T-helper 17 cell (primary cell): Measurements from ENCODE around the gene ROR1. TPM values are rescaled to one million over a fixed set of nuclear protein-coding genes. Genes with fewer than 3 reads are reported as not detected.

ENCODE experiments used
- ATAC-seq: fragments of 150-1000 bp; cut with Tn5 transposase; 2 replicates; pipeline ENCODE4 v1.10.0; 2021; ENCODE audit warnings: mild to moderate bottlenecking, moderate library complexity
- DNase-seq, 3 donors: peaks; one replicate each; pipeline versions ENCODE4 v3.0.0 to v3.0.0-alpha.2; 2020 to 2021
- H3K9me3 ChIP-seq: one replicate; pipeline ENCODE4 v1.7.0; 2013; ENCODE audit warnings: low read length, mild to moderate bottlenecking; ENCODE audit not compliant: control insufficient read depth, poor library complexity, severe bottlenecking
- H3K27ac Mint-ChIP-seq: one replicate; pipeline ENCODE4 v1.8.0; 2022; ENCODE audit warnings: mild to moderate bottlenecking, moderate library complexity, mixed read lengths
- H3K27me3 Mint-ChIP-seq: one replicate; pipeline ENCODE4 v1.8.0; 2022; ENCODE audit warnings: mixed read lengths
- H3K36me3 Mint-ChIP-seq: one replicate; pipeline ENCODE4 v1.8.0; 2022; ENCODE audit warnings: low read depth, mixed read lengths
- H3K4me1 Mint-ChIP-seq: one replicate; pipeline ENCODE4 v1.8.0; 2022; ENCODE audit warnings: mild to moderate bottlenecking, mixed read lengths
- H3K4me3 Mint-ChIP-seq: one replicate; pipeline ENCODE4 v1.8.0; 2022; ENCODE audit warnings: mild to moderate bottlenecking, moderate library complexity, mixed read lengths
- total RNA-seq, 4 donors: library from RNA in 2 of 4; stranded (reverse) in 2 of 4; gene quantifications; one replicate each; pipeline ENCODE4 v1.2.3 and lab custom pipeline; 2022 to 2026

Gene ROR1
- total RNA-seq, 2 donors from 2014 or later, result not detected

DNA sequence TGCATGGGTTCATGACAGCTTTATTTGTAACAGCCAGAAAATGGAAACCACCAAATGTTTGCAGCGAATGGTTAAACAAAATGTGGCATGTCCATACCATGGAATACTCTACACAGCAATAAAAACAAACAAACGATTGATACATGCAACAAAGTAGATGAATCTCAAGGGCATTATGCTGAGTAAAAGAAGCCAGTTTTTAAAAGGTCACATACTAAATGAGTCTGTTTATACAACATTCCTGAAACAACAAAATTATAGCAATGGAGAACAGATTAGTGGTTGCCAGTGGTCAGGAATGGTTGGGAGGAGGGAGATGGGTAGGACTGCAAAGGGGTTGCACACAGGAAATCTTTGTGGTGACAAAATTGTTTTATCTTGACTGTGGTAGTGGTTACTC is 227.2 kb downstream of the ROR1 start:
- no peaks in the 10 kb centered on the region for H3K9me3 ChIP-seq
- Mint-ChIP-seq H3K4me1 (no peaks in the 10 kb centered on the region), H3K4me3 (no peak overlapping the region), H3K36me3 (no peaks in the 10 kb centered on the region), H3K27ac (no peak overlapping the region), H3K27me3 (peaks cover 34% of the 10 kb centered on the region)
- DNase-seq (no peak), ATAC-seq (no peak)

DNA sequence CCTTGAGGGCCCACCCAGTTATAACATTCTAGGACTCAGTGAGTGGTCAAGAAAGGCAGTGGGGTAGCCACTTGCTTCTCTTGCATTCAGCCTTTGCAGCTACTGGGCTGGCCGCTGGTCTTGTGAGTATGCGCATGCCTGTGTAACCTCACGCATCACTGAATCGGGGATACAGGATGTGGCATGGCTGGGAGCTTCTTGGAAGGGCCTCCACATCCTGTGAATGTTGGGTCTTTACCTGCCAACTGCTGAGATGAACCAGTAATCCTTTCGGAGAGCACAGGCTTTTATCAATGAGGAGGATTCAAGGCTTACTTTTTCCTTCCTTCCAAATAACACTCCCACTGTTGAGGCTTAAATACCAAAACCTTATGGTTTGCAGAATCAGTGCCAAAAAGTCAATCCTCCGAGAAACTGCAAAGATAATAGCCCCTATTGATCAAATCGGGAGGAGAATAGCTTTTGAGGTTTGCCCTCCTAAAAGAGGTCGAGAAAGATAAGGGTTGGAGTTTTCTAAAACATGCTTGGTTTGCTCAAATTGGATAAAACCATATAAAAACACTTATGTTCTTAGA is 230.7 kb downstream of the ROR1 start:
- H3K27ac Mint-ChIP-seq, result no peak overlapping the region
- ATAC-seq, result no peak
- no peaks in the 10 kb centered on the region for H3K36me3 Mint-ChIP-seq

DNA sequence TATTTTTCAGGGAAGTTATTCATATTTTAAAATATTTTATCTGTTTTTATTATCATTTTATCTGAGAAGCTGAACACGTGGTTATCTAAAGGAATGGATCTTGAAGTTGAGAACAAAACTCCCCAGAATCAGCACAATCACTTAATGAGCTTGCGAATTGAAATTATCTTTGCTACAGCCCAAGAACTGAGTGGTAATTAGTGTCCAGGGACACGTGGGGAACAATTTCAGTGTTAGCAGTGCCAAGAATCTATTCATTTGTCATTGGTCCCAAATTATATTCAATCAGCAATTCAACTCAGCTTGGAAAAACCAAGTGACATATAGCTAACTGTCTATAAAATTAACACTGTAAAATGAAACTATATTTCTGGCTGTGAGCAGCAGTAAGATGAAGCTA is 232.0 kb downstream of the ROR1 start:
- H3K27me3 Mint-ChIP-seq, result peaks cover 22% of the 10 kb centered on the region
- H3K27ac Mint-ChIP-seq, result no peak overlapping the region
- H3K4me1 Mint-ChIP-seq, result no peaks in the 10 kb centered on the region
- no peaks in the 10 kb centered on the region for H3K9me3 ChIP-seq
- DNase-seq (no peak), ATAC-seq (no peak)
- no peaks in the 10 kb centered on the region for H3K36me3 Mint-ChIP-seq
- no peak overlapping the region for H3K4me3 Mint-ChIP-seq

More for the DNA sequence above, 230.7 kb downstream of the ROR1 start:
- no peak for DNase-seq
- no peaks in the 10 kb centered on the region for H3K9me3 ChIP-seq
- H3K27me3 Mint-ChIP-seq, result peaks cover 22% of the 10 kb centered on the region
- H3K4me1 Mint-ChIP-seq, result no peaks in the 10 kb centered on the region
- H3K4me3 Mint-ChIP-seq, result no peak overlapping the region

DNA sequence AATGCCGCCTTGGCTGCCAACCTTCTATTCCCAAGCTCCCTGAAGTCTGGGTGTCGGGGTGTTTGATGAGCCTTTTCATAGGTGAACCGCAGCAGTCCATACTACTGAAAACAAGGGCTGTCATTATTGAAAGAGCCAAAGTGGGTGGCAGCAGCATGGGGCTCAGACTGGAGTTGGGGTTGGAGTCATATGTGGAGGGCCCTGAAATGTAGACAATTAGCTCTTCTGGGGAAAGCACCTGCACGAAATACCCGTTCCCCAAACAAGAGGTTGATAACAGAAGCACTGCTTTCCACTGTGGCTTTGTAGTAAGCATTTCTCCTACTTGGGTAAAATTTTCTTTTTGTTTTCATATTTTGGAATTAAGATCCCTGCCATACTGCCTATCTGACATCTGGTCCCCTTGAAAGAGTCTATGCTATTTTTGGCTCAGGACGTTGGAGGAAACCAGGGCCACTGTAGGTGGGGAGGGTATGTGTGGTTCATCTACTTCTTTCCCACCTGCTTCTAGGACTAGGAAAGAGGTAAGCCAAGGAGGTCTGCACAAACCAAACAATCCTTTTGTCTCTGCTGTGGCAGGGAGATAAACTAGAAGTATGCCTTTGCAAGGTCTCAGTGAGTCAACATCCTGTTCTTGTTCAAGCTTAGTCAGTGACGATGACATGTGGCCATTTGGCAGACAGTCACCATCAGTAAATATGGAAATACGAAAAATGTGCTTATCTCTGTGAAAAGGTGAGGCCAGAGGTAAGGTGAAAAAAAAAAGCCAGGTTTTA is 232.6 kb downstream of the ROR1 start:
- ATAC-seq (no peak), DNase-seq (no peak)
- peaks cover 22% of the 10 kb centered on the region for H3K27me3 Mint-ChIP-seq
- no peaks in the 10 kb centered on the region for H3K4me1 Mint-ChIP-seq
- H3K9me3 ChIP-seq, result no peaks in the 10 kb centered on the region
- H3K4me3 Mint-ChIP-seq, result no peak overlapping the region
- no peak overlapping the region for H3K27ac Mint-ChIP-seq
- H3K36me3 Mint-ChIP-seq, result no peaks in the 10 kb centered on the region

DNA sequence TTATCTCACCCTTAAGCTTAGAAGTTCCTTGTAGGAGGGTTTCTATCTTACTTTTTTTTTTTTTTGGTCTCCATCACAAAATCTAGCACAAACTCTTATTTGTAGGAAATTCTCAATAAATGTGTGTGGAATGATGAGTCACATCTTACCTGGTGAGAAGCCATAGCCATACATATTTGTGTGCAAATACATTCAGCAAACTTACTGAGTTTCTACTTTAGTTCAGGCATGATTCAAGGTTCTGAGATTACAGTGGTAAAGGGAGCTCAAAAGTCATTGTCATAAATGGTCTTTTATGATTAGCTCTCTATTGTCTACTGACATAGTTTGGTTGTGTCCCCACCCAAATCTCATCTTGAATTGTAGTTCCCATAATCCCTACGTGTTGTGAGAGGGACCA is 236.5 kb downstream of the ROR1 start:
- no peaks in the 10 kb centered on the region for H3K36me3 Mint-ChIP-seq
- H3K9me3 ChIP-seq, result no peaks in the 10 kb centered on the region
- peaks cover 8% of the 10 kb centered on the region for H3K27me3 Mint-ChIP-seq
- no peak overlapping the region for H3K4me3 Mint-ChIP-seq
- ATAC-seq (no peak), DNase-seq (no peak)
- H3K4me1 Mint-ChIP-seq, result no peaks in the 10 kb centered on the region
- no peak overlapping the region for H3K27ac Mint-ChIP-seq

DNA sequence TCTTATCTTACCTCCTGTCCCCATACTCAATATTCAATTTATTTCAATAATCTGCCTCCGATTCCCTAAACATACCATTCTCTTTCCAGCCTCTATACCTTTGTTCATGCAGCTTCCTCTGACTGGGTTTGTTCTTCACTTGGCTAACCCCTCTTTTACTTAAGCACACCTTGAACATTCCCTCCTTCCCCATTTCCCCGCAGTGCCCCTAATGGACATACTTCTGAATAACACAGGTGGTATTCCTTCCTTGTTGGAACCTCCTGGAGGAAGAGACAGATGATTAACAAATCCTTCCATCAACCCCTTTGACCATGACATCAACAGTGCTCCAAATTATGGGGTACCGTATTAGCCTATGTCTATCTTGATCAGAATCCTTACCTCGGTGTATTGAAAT is 239.6 kb downstream of the ROR1 start:
- peaks cover 3% of the 10 kb centered on the region for H3K4me1 Mint-ChIP-seq
- H3K4me3 Mint-ChIP-seq, result no peak overlapping the region
- ATAC-seq, result no peak
- no peak overlapping the region for H3K27ac Mint-ChIP-seq
- no peaks in the 10 kb centered on the region for H3K9me3 ChIP-seq
- H3K27me3 Mint-ChIP-seq, result peaks cover 3% of the 10 kb centered on the region
- no peak for DNase-seq
- H3K36me3 Mint-ChIP-seq, result no peaks in the 10 kb centered on the region

DNA sequence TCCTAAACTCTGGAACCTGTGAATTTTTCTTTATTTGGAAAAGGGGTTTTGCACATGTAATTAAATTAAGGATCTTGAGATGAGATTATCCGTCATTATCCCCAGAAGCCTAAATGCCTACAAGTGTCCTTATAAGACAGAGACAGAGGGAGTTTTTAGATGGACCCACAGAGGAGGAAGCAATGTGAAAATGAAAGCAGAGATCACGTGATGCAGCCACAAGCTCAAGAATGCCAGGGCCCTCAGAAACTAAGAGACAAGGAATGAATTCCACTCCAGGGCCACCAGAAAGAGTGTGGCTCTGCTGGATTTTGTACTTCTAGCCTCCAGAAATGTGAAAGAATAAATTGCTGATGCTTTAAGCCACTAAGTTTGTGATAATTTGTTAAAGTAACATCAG is 246.0 kb downstream of the ROR1 start:
- ATAC-seq, result no peak

DNA sequence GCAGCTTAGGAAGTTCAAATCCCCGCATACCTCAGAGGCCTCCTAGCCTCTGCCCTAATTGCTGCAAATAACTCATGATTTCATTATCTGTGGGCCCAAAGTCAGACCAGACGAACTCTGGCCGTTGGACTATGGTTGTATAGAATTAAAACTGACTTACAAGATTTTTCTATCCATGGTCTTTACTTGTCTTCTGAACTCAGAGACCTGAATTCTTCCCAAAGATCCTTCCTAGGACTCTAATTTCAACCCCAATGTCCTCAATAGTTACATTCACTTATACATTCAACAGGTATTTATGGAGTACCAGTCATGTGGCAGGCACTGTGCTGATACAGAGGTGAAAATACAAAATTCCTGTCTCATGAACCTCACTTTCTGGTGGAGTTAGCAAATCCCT is 247.2 kb downstream of the ROR1 start:
- no peak overlapping the region for H3K27ac Mint-ChIP-seq
- H3K4me3 Mint-ChIP-seq, result no peak overlapping the region
- H3K36me3 Mint-ChIP-seq, result no peaks in the 10 kb centered on the region
- peaks cover 4% of the 10 kb centered on the region for H3K27me3 Mint-ChIP-seq
- no peak for ATAC-seq
- H3K9me3 ChIP-seq, result no peaks in the 10 kb centered on the region
- DNase-seq, result no peak
- H3K4me1 Mint-ChIP-seq, result peaks cover 11% of the 10 kb centered on the region

More for the DNA sequence above, 246.0 kb downstream of the ROR1 start:
- H3K9me3 ChIP-seq, result no peaks in the 10 kb centered on the region
- Mint-ChIP-seq H3K27ac (no peak overlapping the region), H3K36me3 (no peaks in the 10 kb centered on the region), H3K27me3 (peaks cover 4% of the 10 kb centered on the region), H3K4me1 (peaks cover 11% of the 10 kb centered on the region), H3K4me3 (peak overlapping the region; percentile 0)
- no peak for DNase-seq

DNA sequence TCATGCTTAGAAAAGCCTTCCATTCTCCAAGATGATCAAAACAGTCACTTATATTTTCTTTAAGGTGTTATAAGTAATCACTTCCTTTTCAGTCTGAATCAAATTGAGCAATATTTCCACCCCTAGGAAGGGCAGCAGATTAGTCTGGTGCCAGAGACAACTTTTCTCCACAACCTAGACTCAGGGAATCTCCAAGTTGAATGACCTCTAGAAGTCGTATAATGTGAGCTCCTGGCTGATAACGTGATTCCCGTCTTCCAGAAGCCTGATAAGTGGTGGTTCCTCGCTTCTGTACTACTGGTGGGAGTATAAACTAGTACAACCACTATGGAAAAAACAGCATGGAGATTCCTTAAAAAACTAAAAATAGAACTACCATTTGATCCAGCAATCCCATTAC is 251.2 kb downstream of the ROR1 start:
- H3K4me3 Mint-ChIP-seq, result no peak overlapping the region
- H3K36me3 Mint-ChIP-seq, result no peaks in the 10 kb centered on the region
- no peak for ATAC-seq
- DNase-seq, result no peak
- no peaks in the 10 kb centered on the region for H3K27me3 Mint-ChIP-seq
- H3K4me1 Mint-ChIP-seq, result peaks cover 2% of the 10 kb centered on the region
- no peak overlapping the region for H3K27ac Mint-ChIP-seq
- no peaks in the 10 kb centered on the region for H3K9me3 ChIP-seq

DNA sequence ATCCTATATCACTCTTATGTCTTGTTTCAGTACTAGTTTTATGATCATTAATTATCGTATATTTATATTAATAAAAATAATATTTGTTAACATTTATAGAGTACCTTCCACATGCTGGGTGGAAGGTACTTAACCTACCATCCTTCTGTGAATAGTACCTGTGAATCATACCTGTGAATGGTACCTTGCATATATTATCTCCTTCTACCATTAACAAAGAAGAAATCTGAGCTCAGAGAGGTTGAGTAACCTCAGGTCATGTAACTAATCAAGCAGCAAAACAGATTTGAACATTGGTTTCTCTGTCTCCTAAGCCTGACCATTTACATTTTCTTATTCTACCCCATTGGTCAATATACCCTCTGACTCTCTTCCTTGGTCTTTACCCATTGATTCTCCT is 255.2 kb downstream of the ROR1 start:
- no peaks in the 10 kb centered on the region for H3K36me3 Mint-ChIP-seq
- no peak overlapping the region for H3K4me3 Mint-ChIP-seq
- no peak overlapping the region for H3K27ac Mint-ChIP-seq
- H3K27me3 Mint-ChIP-seq, result peaks cover 20% of the 10 kb centered on the region
- ATAC-seq (no peak), DNase-seq (no peak)
- no peaks in the 10 kb centered on the region for H3K9me3 ChIP-seq
- H3K4me1 Mint-ChIP-seq, result no peaks in the 10 kb centered on the region

DNA sequence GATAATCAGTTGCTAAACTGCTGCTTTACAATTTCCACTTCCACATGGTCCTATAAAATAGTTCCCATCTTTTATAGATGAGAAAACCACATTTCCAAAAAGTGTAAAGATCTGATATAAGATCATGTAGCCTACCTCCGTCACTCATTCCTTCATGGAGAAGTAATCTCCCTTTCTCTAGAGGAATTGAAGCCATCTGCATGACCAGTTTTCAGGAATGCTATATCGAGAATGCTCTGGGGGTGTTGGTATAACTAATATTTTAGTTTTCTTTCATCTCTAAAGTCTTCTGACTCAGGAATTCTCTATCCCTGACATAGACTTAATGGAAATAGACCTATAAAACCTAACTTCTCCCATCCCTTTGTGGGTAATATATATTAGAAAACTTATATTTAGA is 256.6 kb downstream of the ROR1 start:
- Mint-ChIP-seq H3K27ac (no peak overlapping the region), H3K36me3 (peaks cover 2% of the 10 kb centered on the region), H3K27me3 (peaks cover 33% of the 10 kb centered on the region), H3K4me3 (no peak overlapping the region), H3K4me1 (no peaks in the 10 kb centered on the region)
- DNase-seq, result no peak
- no peaks in the 10 kb centered on the region for H3K9me3 ChIP-seq
- no peak for ATAC-seq

DNA sequence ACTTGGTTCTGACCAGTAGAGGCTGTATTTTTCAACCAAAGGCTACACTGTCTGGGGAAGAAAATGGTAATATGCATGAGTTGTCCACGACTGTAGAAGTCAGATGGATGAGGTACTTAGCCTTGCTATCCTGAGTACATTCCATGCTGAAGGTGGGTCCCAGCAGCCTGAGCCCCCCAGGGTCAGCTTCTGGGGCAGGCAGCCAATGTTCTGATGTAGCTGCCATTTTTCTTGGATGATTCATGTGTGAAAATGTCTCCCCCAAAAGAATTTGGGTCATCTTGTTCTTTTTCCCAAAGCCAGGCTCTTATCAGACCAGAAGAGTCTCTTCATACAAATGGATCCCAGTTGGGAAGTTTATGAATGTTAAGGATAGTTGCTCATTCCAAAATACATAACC is 257.4 kb downstream of the ROR1 start:
- Mint-ChIP-seq H3K4me3 (no peak overlapping the region), H3K27me3 (peaks cover 35% of the 10 kb centered on the region), H3K36me3 (peaks cover 2% of the 10 kb centered on the region), H3K27ac (no peak overlapping the region), H3K4me1 (no peaks in the 10 kb centered on the region)
- H3K9me3 ChIP-seq, result no peaks in the 10 kb centered on the region
- no peak for ATAC-seq
- no peak for DNase-seq

DNA sequence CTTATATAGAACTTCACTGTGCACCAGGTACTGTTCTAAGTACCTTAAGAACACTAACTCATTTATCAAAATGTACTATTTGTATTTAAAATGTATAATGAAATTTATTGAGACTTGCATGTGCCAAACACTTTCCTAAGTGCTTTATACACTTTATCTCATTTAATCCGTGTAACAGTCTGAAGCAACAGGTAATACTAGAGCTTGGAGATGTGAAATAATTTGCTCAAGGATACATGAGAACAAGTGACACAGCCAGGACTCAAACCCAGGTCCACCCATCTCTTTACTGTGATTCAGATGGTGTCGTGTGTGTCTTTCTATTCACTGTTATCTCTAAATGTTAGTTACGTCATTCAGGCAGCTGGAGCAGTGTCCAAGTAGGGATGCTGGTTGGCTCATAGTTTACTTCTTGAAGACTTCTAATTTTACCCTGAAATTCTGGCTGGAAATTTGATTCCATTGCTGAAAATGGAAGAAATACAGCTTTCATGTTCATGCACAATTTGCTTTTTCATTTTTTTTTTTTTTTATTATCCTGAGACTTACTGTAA is 259.9 kb downstream of the ROR1 start:
- H3K4me3 Mint-ChIP-seq, result no peak overlapping the region
- H3K4me1 Mint-ChIP-seq, result no peaks in the 10 kb centered on the region

DNA sequence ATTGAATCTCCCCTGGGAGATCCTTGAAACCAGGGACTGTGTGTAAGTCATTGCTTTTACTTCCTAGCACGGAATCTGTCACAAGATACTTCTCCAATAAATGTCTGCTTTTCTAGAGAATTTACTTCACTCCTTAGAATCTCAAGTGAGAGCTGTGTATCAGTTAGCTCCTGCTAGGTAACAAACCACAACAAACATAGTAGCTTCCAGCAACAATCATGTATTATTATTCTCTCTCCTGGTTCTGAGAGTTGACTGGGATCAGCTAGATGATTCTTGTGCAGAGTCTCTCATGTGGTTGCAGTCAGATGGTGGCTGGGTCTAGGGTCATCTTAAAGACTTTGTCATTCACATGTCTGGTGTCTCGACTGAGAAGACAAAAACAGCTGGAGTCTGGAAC is 262.7 kb downstream of the ROR1 start:
- no peak overlapping the region for H3K4me3 Mint-ChIP-seq
- peaks cover 4% of the 10 kb centered on the region for H3K36me3 Mint-ChIP-seq
- ATAC-seq (no peak), DNase-seq (no peak)
- H3K27ac Mint-ChIP-seq, result no peak overlapping the region
- H3K4me1 Mint-ChIP-seq, result no peaks in the 10 kb centered on the region
- peaks cover 42% of the 10 kb centered on the region for H3K27me3 Mint-ChIP-seq
- no peaks in the 10 kb centered on the region for H3K9me3 ChIP-seq

More for the DNA sequence above, 259.9 kb downstream of the ROR1 start:
- DNase-seq (no peak), ATAC-seq (no peak)
- peaks cover 4% of the 10 kb centered on the region for H3K36me3 Mint-ChIP-seq
- peaks cover 35% of the 10 kb centered on the region for H3K27me3 Mint-ChIP-seq
- no peaks in the 10 kb centered on the region for H3K9me3 ChIP-seq
- H3K27ac Mint-ChIP-seq, result no peak overlapping the region
